ENCODE measurements around the gene STX11.

DNA sequence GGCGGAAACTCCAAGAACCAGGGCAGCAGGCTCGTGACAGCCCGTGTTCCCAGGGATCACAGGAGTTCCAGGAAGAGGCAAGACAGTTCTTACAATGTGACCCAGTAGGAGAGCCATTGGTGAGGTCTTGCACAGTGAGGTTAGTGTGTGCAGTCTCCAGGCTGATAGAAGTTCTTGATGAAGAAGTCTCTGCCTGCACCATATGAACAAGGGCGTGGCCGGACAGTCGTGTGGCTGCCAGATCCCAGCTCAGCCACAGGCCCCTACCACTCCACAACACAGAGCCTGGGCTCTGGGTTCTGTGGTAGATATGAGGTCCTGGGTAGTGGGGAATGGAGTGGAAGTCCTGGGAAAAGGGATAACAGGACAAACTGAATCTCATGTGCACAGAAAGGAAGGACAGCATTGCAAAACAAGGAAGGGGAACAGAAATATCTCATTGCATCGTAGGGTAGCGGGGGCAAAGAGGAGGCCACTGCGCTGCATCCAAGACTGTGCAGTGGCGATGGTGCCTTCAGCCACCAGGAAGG, 65.2 kb downstream of the STX11 start:
- TF ChIP-seq SP1 (IDR thresholded peaks at IDR 0.05): no peak
- TF ChIP-seq FOXA1 (IDR thresholded peaks at IDR 0.05): no peak
- TF ChIP-seq, protein P1, sequence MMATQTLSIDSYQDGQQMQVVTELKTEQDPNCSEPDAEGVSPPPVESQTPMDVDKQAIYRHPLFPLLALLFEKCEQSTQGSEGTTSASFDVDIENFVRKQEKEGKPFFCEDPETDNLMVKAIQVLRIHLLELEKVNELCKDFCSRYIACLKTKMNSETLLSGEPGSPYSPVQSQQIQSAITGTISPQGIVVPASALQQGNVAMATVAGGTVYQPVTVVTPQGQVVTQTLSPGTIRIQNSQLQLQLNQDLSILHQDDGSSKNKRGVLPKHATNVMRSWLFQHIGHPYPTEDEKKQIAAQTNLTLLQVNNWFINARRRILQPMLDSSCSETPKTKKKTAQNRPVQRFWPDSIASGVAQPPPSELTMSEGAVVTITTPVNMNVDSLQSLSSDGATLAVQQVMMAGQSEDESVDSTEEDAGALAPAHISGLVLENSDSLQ (IDR thresholded peaks at IDR 0.05): no peak
- no peak for TF ChIP-seq FOXK2 (IDR thresholded peaks at IDR 0.05)
- no peak for TF ChIP-seq ELF4 (IDR thresholded peaks at IDR 0.05)
- TF ChIP-seq NFRKB (IDR thresholded peaks at IDR 0.05): no peak
- TF ChIP-seq BHLHE40 (IDR thresholded peaks at IDR 0.05; ENCODE audit: borderline replicate concordance): no peak
- TF ChIP-seq SUZ12 (IDR thresholded peaks at IDR 0.05): no peak

Data from HEK293T (cell line).